GM12878 (cell line): ENCODE results near the gene LANCL2. TPM values are rescaled to one million over a fixed set of nuclear protein-coding genes. Genes with fewer than 3 reads are reported as not detected.

Source experiments
- ATAC-seq: fragments of 200-7000 bp; cut with Tn5 transposase; 3 replicates; pipeline ENCODE4 v1.9.1; 2020; ENCODE audit warnings: mild to moderate bottlenecking, moderate library complexity
- BruUV-seq: library from RNA; stranded (reverse); fragments of 400-500 nt; replicated peaks from 2 replicates; lab custom pipeline; 2021; lab: Mats Ljungman, UMichigan
- CTCF ChIA-PET: fragments of 300-600 bp; sonication (Branson Sonifier 250); formaldehyde crosslinking; extraction: SDS; loops from one replicate; lab custom pipeline; 2021; ENCODE audit warnings: inconsistent platforms; lab: Yijun Ruan, JAX
- POLR2A ChIA-PET: fragments of 350-600 bp; formaldehyde crosslinking; extraction: SDS; loops from one replicate; lab custom pipeline; 2021; ENCODE audit warnings: inconsistent platforms; lab: Charles Lee
- RAD21 ChIA-PET: fragments of 300-600 bp; sonication (Branson Sonifier 250); formaldehyde crosslinking; loops from one replicate; lab custom pipeline; 2023; ENCODE audit warnings: antibody characterized with exemption; ENCODE audit not compliant: unreplicated experiment; lab: Charles Lee
- SMC1A ChIA-PET: fragments of 300-600 bp; sonication (Branson Sonifier 250); formaldehyde crosslinking; loops from one replicate; lab custom pipeline; 2023; ENCODE audit not compliant: unreplicated experiment, uncharacterized antibody; lab: Charles Lee
- DNase-seq: peaks from one replicate; pipeline ENCODE4 v3.0.0-alpha.2; 2011; ENCODE audit warnings: low read depth, low spot score
- FAIRE-seq: peaks from 3 replicates; lab custom pipeline; 2011; peaks lifted over from hg19 to GRCh38; lab: Jason Lieb, UNC
- H2AFZ ChIP-seq: 2 replicates; pipeline ENCODE4 v1.6.0; 2011; ENCODE audit warnings: low read depth, low read length, control low read depth; ENCODE audit not compliant: control insufficient read depth
- H3K27ac ChIP-seq: 2 replicates; pipeline ENCODE4 v1.5.1; 2011; ENCODE audit warnings: control low read depth; ENCODE audit not compliant: control insufficient read depth, insufficient read depth
- H3K27me3 ChIP-seq, 2 experiments: replicated peaks in 1 of 2; 2 replicates each; pipeline versions ENCODE4 v1.6.0 to v1.6.1; 2011; ENCODE audit warnings: low read length in 1 of 2; ENCODE audit not compliant: control insufficient read depth in 2 of 2, insufficient read depth in 2 of 2
- H3K36me3 ChIP-seq, 2 experiments: 2 replicates each; pipeline ENCODE4 v1.5.1; 2011; ENCODE audit warnings: low read length in 1 of 2; ENCODE audit not compliant: control insufficient read depth in 2 of 2, insufficient read depth in 2 of 2
- H3K4me1 ChIP-seq: 2 replicates; pipeline ENCODE4 v1.6.1; 2011; ENCODE audit warnings: mild to moderate bottlenecking, low read length, moderate library complexity, mixed read lengths; ENCODE audit not compliant: control insufficient read depth, insufficient read depth
- H3K4me2 ChIP-seq: 2 replicates; pipeline ENCODE4 v1.6.0; 2011; ENCODE audit warnings: control low read depth; ENCODE audit not compliant: control insufficient read depth, insufficient read depth
- H3K4me3 ChIP-seq: fragments of 200-600 bp; sonication (generic); 2 replicates; pipeline ENCODE4 v1.5.1; 2016
- H3K79me2 ChIP-seq: 2 replicates; pipeline ENCODE4 v1.6.0; 2011; ENCODE audit warnings: low read length; ENCODE audit not compliant: control insufficient read depth, insufficient read depth
- H3K9ac ChIP-seq: 2 replicates; pipeline ENCODE4 v1.8.0; 2011; ENCODE audit warnings: low read length, control low read depth, mixed read lengths; ENCODE audit not compliant: control insufficient read depth, insufficient read depth
- H3K9me3 ChIP-seq: replicated peaks from 3 replicates; pipeline ENCODE4 v1.5.1; 2011; ENCODE audit warnings: mild to moderate bottlenecking, low read length; ENCODE audit not compliant: control insufficient read depth, insufficient read depth
- H4K20me1 ChIP-seq: 2 replicates; pipeline ENCODE4 v1.6.0; 2011; ENCODE audit not compliant: control insufficient read depth, insufficient read depth
- EGR1 ChIP-seq, 2 experiments: IDR thresholded peaks; 1 replicate in 1 of 2; 2 replicates in 1 of 2; pipeline ENCODE4 v1.6.1; 2011 to 2012; ENCODE audit warnings: low read depth in 2 of 2, low read length in 2 of 2, borderline replicate concordance in 1 of 2, mild to moderate bottlenecking in 1 of 2, moderate library complexity in 1 of 2
- ZNF384 ChIP-seq: IDR thresholded peaks from 2 replicates; pipeline ENCODE4 v1.6.1; 2012; ENCODE audit warnings: low read depth, mild to moderate bottlenecking, low read length, improper control_type of control experiment, borderline replicate concordance
- WGBS: methylation state at CpG from one replicate; pipeline ENCODE4 v1.1.6; 2016; ENCODE audit warnings: low lambda C conversion rate; ENCODE audit not compliant: insufficient replicate concordance, insufficient coverage; ENCODE audit errors: missing lambda C conversion rate; 5-methylcytosine and 5-hydroxymethylcytosine counted together
- in situ Hi-C: fragments of 300-500 bp; cut with MboI; formaldehyde crosslinking; loops from 9 replicates; pipeline ENCODE4 v1.14.3; 2018; ENCODE audit warnings: mixed read lengths
- intact Hi-C: fragments of 100-400 bp; cut with micrococcal nuclease; formaldehyde crosslinking; loops from one replicate; pipeline ENCODE4 v1.14.2; 2022; ENCODE audit not compliant: unreplicated experiment
- polyA plus RNA-seq, 11 experiments: library from polyadenylated mRNA; depleted of rRNA in 4 of 11; unstranded in 6 of 11; stranded (reverse) in 5 of 11; fragments of >200 nt; fragmentation: Nextera tagmentation in 4 of 11; fragmentation: Illumina TruSeq in 1 of 11; extraction: Ambion mirVana in 4 of 11; extraction: Trizol in 1 of 11; gene quantifications; 1 replicate in 1 of 11; 2 replicates in 10 of 11; pipeline versions ENCODE4 v1.2.1 to v1.2.3, GENCODE V29; 2011 to 2016; ENCODE audit warnings: inconsistent platforms in 2 of 11, missing spikeins in 2 of 11, low read depth in 1 of 11
- total RNA-seq, 4 experiments: library from RNA; depleted of rRNA in 3 of 4; stranded (reverse); fragments of >200 nt in 3 of 4; fragmentation: Illumina TruSeq in 1 of 4; extraction: Trizol in 1 of 4; gene quantifications; 2 replicates each; pipeline versions ENCODE4 v1.2.1 to v1.2.3, GENCODE V29; 2013 to 2021
- TF ChIP-seq, protein P1 (sequence below): IDR thresholded peaks from 2 replicates; pipeline ENCODE4 v1.6.1; 2012; ENCODE audit warnings: improper control_type of control experiment, low read depth, low read length; ENCODE audit not compliant: insufficient replicate concordance
- TF ChIP-seq, protein P2 (sequence below): fragments of 450-650 bp; IDR thresholded peaks from 2 replicates; pipeline ENCODE4 v1.6.1; 2016; ENCODE audit warnings: mild to moderate bottlenecking

The LANCL2 gene
- total and polyA plus RNA-seq, 10 of the 15 experiments (the other 5 are each of a cell fraction or from before 2014, with no cell fraction given), result 8.1 to 28.6 (median 16.4) TPM

DNA sequence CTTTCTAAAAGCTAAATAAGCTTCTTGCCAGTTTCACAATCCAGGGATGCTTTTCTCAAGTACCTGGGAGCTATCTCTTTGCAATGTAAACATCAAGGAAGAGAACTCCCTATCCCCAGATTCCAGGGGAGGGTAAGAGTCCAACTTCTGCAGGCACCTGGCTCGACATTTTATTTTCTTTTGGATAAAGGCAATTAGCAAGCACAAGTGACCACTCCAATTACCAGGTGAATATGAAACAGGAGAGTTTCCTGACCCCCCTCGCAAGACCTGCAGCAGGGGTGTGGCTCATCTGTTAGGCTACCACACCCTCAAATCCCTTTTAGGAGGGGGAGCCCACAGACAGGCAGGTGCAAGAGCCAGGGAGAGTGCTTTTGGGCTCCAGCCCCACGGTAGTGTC is 28.6 kb upstream of the LANCL2 start:
- in situ Hi-C loops (no loop called here), intact Hi-C loops (no loop called here)
- ATAC-seq (no peak), DNase-seq (no peak), FAIRE-seq (no peak)
- RAD21 ChIA-PET, result interaction anchor here (0.8 kb wide), 1 partner anchor 56 kb away, joined by 3 read pairs; no protein-coding TSS in a partner anchor
- no peaks in the 10 kb centered on the region for H3K9me3 ChIP-seq
- no peak overlapping the region for H3K4me3 ChIP-seq
- H4K20me1 ChIP-seq, result no peaks in the 10 kb centered on the region
- H3K36me3 ChIP-seq, result no peaks in the 10 kb centered on the region
- H2AFZ ChIP-seq, result no peak overlapping the region
- no peaks in the 10 kb centered on the region for H3K4me1 ChIP-seq
- CTCF ChIA-PET, result interaction anchor here (0.8 kb wide), 1 partner anchor 59 kb away, joined by 3 read pairs; no protein-coding TSS in a partner anchor
- 31% methylated on average over 3 of the region's 3 CpGs for WGBS
- no peak overlapping the region for H3K27ac ChIP-seq
- POLR2A ChIA-PET, result interaction anchor here (1.1 kb wide), 1 partner anchor 9 kb away, joined by 3 read pairs; no protein-coding TSS in a partner anchor
- SMC1A ChIA-PET, result interaction anchor here (2.1 kb wide), 1 partner anchor 10 kb away, joined by 6 read pairs; no protein-coding TSS in a partner anchor
- H3K79me2 ChIP-seq, result no peaks in the 10 kb centered on the region
- H3K4me2 ChIP-seq, result no peak overlapping the region
- TF ChIP-seq, protein P1, sequence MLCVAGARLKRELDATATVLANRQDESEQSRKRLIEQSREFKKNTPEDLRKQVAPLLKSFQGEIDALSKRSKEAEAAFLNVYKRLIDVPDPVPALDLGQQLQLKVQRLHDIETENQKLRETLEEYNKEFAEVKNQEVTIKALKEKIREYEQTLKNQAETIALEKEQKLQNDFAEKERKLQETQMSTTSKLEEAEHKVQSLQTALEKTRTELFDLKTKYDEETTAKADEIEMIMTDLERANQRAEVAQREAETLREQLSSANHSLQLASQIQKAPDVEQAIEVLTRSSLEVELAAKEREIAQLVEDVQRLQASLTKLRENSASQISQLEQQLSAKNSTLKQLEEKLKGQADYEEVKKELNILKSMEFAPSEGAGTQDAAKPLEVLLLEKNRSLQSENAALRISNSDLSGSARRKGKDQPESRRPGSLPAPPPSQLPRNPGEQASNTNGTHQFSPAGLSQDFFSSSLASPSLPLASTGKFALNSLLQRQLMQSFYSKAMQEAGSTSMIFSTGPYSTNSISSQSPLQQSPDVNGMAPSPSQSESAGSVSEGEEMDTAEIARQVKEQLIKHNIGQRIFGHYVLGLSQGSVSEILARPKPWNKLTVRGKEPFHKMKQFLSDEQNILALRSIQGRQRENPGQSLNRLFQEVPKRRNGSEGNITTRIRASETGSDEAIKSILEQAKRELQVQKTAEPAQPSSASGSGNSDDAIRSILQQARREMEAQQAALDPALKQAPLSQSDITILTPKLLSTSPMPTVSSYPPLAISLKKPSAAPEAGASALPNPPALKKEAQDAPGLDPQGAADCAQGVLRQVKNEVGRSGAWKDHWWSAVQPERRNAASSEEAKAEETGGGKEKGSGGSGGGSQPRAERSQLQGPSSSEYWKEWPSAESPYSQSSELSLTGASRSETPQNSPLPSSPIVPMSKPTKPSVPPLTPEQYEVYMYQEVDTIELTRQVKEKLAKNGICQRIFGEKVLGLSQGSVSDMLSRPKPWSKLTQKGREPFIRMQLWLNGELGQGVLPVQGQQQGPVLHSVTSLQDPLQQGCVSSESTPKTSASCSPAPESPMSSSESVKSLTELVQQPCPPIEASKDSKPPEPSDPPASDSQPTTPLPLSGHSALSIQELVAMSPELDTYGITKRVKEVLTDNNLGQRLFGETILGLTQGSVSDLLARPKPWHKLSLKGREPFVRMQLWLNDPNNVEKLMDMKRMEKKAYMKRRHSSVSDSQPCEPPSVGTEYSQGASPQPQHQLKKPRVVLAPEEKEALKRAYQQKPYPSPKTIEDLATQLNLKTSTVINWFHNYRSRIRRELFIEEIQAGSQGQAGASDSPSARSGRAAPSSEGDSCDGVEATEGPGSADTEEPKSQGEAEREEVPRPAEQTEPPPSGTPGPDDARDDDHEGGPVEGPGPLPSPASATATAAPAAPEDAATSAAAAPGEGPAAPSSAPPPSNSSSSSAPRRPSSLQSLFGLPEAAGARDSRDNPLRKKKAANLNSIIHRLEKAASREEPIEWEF, result no peak
- TF ChIP-seq EGR1 (IDR thresholded peaks at IDR 0.05; ENCODE audit: borderline replicate concordance in 1 of 2, low read depth in 2 of 2, low read length in 2 of 2), result no peak
- TF ChIP-seq, protein P2, sequence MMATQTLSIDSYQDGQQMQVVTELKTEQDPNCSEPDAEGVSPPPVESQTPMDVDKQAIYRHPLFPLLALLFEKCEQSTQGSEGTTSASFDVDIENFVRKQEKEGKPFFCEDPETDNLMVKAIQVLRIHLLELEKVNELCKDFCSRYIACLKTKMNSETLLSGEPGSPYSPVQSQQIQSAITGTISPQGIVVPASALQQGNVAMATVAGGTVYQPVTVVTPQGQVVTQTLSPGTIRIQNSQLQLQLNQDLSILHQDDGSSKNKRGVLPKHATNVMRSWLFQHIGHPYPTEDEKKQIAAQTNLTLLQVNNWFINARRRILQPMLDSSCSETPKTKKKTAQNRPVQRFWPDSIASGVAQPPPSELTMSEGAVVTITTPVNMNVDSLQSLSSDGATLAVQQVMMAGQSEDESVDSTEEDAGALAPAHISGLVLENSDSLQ, result no peak
- TF ChIP-seq ZNF384, result no peak
- no TSS peak for BruUV-seq
- no peaks in the 10 kb centered on the region for H3K27me3 ChIP-seq
- H3K9ac ChIP-seq, result no peak overlapping the region
